A549 (cell line): Measurements from ENCODE around the gene ZNF552.
"Not testable (repeated sequence)": the region's sequence is repeated elsewhere in the genome, so short reads cannot be mapped to it uniquely, and the experiment has no call there.

Source experiments
- CHD4 ChIP-seq: fragments of 200-600 bp; sonication (generic); IDR thresholded peaks from 2 replicates; pipeline ENCODE4 v1.6.1; 2016; ENCODE audit warnings: antibody characterized with exemption, mild to moderate bottlenecking, borderline replicate concordance
- CTCF ChIP-seq: fragments of >200 bp; sonication (Bioruptor Twin); formaldehyde crosslinking; IDR thresholded peaks from 3 replicates; pipeline ENCODE4 v1.5.1; 2016
- ELK1 ChIP-seq: fragments of 150-350 bp; IDR thresholded peaks from 2 replicates; pipeline ENCODE4 v1.6.1; 2014; ENCODE audit warnings: low read depth, mild to moderate bottlenecking, low read length
- JUN ChIP-seq, 2 experiments: fragments of >200 bp; sonication (Bioruptor Twin); formaldehyde crosslinking; IDR thresholded peaks; 2 replicates in 1 of 2; 3 replicates in 1 of 2; pipeline ENCODE4 v1.6.1; 2016 to 2017
- NPAS2 ChIP-seq: fragments of 250-450 bp; sonication (Bioruptor Pico); IDR thresholded peaks from 2 replicates; pipeline ENCODE4 v1.8.0; 2022; ENCODE audit warnings: mild to moderate bottlenecking, moderate library complexity, borderline replicate concordance
- PBX3 ChIP-seq: IDR thresholded peaks from 2 replicates; pipeline ENCODE4 v1.6.1; 2012
- POLR2A ChIP-seq: IDR thresholded peaks from 2 replicates; pipeline ENCODE4 v1.6.1; 2012; ENCODE audit warnings: mild to moderate bottlenecking, low read length
- RAD21 ChIP-seq, 2 experiments: fragments of >200 bp in 1 of 2; sonication (Bioruptor Twin) in 1 of 2; formaldehyde crosslinking in 1 of 2; IDR thresholded peaks in 1 of 2; conservative IDR thresholded peaks in 1 of 2; 2 replicates in 1 of 2; 3 replicates in 1 of 2; pipeline ENCODE4 v1.6.1; 2012 to 2018; ENCODE audit warnings: inconsistent platforms in 1 of 2
- USF2 ChIP-seq: fragments of 450-650 bp; IDR thresholded peaks from 2 replicates; pipeline ENCODE4 v1.6.1; 2014; ENCODE audit warnings: antibody characterized with exemption
- ZC3H11A ChIP-seq: fragments of 450-650 bp; IDR thresholded peaks from 2 replicates; pipeline ENCODE4 v1.6.1; 2014; ENCODE audit warnings: antibody characterized with exemption, mild to moderate bottlenecking

- TF ChIP-seq ZC3H11A; NPAS2 (CRISPR knock-in tag); POLR2A; RAD21 (conservative IDR thresholded peaks at IDR 0.05 in 1 of 2, IDR thresholded peaks at IDR 0.05 in 1 of 2); CTCF; PBX3; JUN (IDR thresholded peaks at IDR 0.05); CHD4; USF2; ELK1: not testable (repeated sequence)
These were observed 18.1 kb downstream of the ZNF552 start for GRCh38 chr19:57796580-57796979.
